NB4 (cell line): ENCODE measurements around the gene ADGRL2.

Source experiments
- DNase-seq: peaks from one replicate; pipeline ENCODE4 v3.0.0; 2010; ENCODE audit warnings: low read depth
- H3K4me3 ChIP-seq: one replicate; pipeline ENCODE4 v1.5.1; 2011; ENCODE audit warnings: mild to moderate bottlenecking, low read depth, low read length, moderate library complexity
- CTCF ChIP-seq: IDR thresholded peaks from one replicate; pipeline ENCODE4 v1.5.1; 2012; ENCODE audit warnings: low read depth, low read length
- MAX ChIP-seq: IDR thresholded peaks from 2 replicates; pipeline ENCODE4 v1.6.1; 2011; ENCODE audit warnings: low read depth, low read length
- MYC ChIP-seq: IDR thresholded peaks from 2 replicates; pipeline ENCODE4 v1.6.1; 2011; ENCODE audit warnings: low read depth, low read length
- POLR2A ChIP-seq: IDR thresholded peaks from 2 replicates; pipeline ENCODE4 v1.6.1; 2011; ENCODE audit warnings: mild to moderate bottlenecking; ENCODE audit not compliant: insufficient read length; ENCODE audit errors: extremely low read depth

ADGRL2 gene

GRCh38 chr1:81912383-81912782 is 111.6 kb downstream of the ADGRL2 start:
- no peak overlapping the region for H3K4me3 ChIP-seq
- DNase-seq: no peak
- TF ChIP-seq POLR2A (no peak), CTCF (no peak), MAX (no peak), MYC (no peak)

- no peak overlapping the region for H3K4me3 ChIP-seq
- no peak for DNase-seq
- no peak for TF ChIP-seq CTCF
- no peak for TF ChIP-seq MAX
- no peak for TF ChIP-seq MYC
- TF ChIP-seq POLR2A: no peak
Measured at GRCh38 chr1:81915937-81916336, 115.2 kb downstream of the ADGRL2 start.

- TF ChIP-seq MAX (no peak), POLR2A (no peak), MYC (no peak), CTCF (no peak)
- no peak for DNase-seq
Measured at GRCh38 chr1:81920245-81920740, 119.6 kb downstream of the ADGRL2 start.

GRCh38 chr1:81920886-81921285 is 120.2 kb downstream of the ADGRL2 start:
- DNase-seq: no peak
- H3K4me3 ChIP-seq: no peak overlapping the region
- no peak for TF ChIP-seq CTCF
- no peak for TF ChIP-seq MYC
- no peak for TF ChIP-seq MAX
- no peak for TF ChIP-seq POLR2A

More at GRCh38 chr1:81920245-81920740, 119.6 kb downstream of the ADGRL2 start:
- H3K4me3 ChIP-seq: no peak overlapping the region

- DNase-seq: no peak
- no peak overlapping the region for H3K4me3 ChIP-seq
- TF ChIP-seq MYC: no peak
- TF ChIP-seq CTCF: no peak
- no peak for TF ChIP-seq MAX
- no peak for TF ChIP-seq POLR2A
Measured at GRCh38 chr1:81921344-81921743, 120.6 kb downstream of the ADGRL2 start.

- TF ChIP-seq POLR2A (no peak), MAX (no peak), CTCF (no peak), MYC (no peak)
- DNase-seq: no peak
- H3K4me3 ChIP-seq: no peak overlapping the region
Measured at GRCh38 chr1:81921851-81922462, 121.2 kb downstream of the ADGRL2 start.
